GM19023 (cell line): ENCODE data around the gene KIF5A.

ENCODE experiments used
- ATAC-seq: cut with Tn5 transposase; IDR thresholded peaks from one replicate; pipeline ENCODE4 v1.9.1; 2021; ENCODE audit warnings: mild to moderate bottlenecking, moderate library complexity; ENCODE audit not compliant: unreplicated experiment

Gene KIF5A

GRCh38 chr12:57533108-57533507 lies 16.7 kb upstream of the KIF5A start:
- no peak for ATAC-seq

- no peak for ATAC-seq
Observed at GRCh38 chr12:57534250-57534649, 15.6 kb upstream of the KIF5A start.

- ATAC-seq, result no peak
Observed at GRCh38 chr12:57534991-57535543, 14.8 kb upstream of the KIF5A start.

GRCh38 chr12:57535764-57536596 lies 13.9 kb upstream of the KIF5A start:
- no peak for ATAC-seq

- ATAC-seq, result no peak
Observed at GRCh38 chr12:57536597-57536942, 13.3 kb upstream of the KIF5A start.

- ATAC-seq, result no peak
Observed at GRCh38 chr12:57539134-57539768, 10.6 kb upstream of the KIF5A start.

- no peak for ATAC-seq
Observed at GRCh38 chr12:57541001-57541400, 8.8 kb upstream of the KIF5A start.

GRCh38 chr12:57541717-57542116 lies 8.1 kb upstream of the KIF5A start:
- no peak for ATAC-seq

- ATAC-seq, result no peak
Observed at GRCh38 chr12:57543581-57543980, 6.3 kb upstream of the KIF5A start.

GRCh38 chr12:57545809-57546437 lies 3.9 kb upstream of the KIF5A start:
- ATAC-seq, result no peak

- peak; percentile 99 for ATAC-seq
Observed at GRCh38 chr12:57546438-57547287, 3.2 kb upstream of the KIF5A start, which contains the start of gene DCTN2. TSS of gene DCTN2 (minus strand) at chr12:57547192. CDS start at chr12:57547063, 129 bp downstream.

GRCh38 chr12:57547288-57548012 lies 2.4 kb upstream of the KIF5A start:
- ATAC-seq, result no peak

GRCh38 chr12:57548013-57548315 lies 1.9 kb upstream of the KIF5A start:
- ATAC-seq, result no peak

GRCh38 chr12:57548488-57548887 lies 1.4 kb upstream of the KIF5A start:
- ATAC-seq, result no peak

GRCh38 chr12:57549203-57549908 lies 488 bp upstream of the KIF5A start:
- ATAC-seq, result no peak

GRCh38 chr12:57550641-57551549 lies 1.1 kb downstream of the KIF5A start:
- ATAC-seq, result no peak

GRCh38 chr12:57551637-57552305 lies 1.9 kb downstream of the KIF5A start:
- no peak for ATAC-seq

- no peak for ATAC-seq
Observed at GRCh38 chr12:57552306-57552651, 2.4 kb downstream of the KIF5A start.
